HCT116 (cell line): ENCODE measurements around the gene C4orf50. TPM values are rescaled to one million over a fixed set of nuclear protein-coding genes. Genes with fewer than 3 reads are reported as not detected.

Experiments
- ATAC-seq: fragments of 200-7000 bp; cut with Tn5 transposase; 2 replicates; pipeline ENCODE4 v1.9.1; 2020; ENCODE audit warnings: mild to moderate bottlenecking, moderate library complexity
- BruUV-seq: library from RNA; stranded (reverse); fragments of 400-500 nt; replicated peaks from 2 replicates; lab custom pipeline; 2021; lab: Mats Ljungman, UMichigan
- CTCF ChIA-PET: fragments of 300-600 bp; sonication (Branson Sonifier 250); formaldehyde crosslinking; loops from one replicate; lab custom pipeline; 2021; ENCODE audit warnings: antibody characterized with exemption; lab: Charles Lee
- POLR2A ChIA-PET: fragments of 300-600, 350-600 bp; sonication (Branson Sonifier 250); formaldehyde crosslinking; loops from one replicate; lab custom pipeline; 2021; ENCODE audit warnings: antibody characterized with exemption; lab: Charles Lee
- RAD21 ChIA-PET, 2 experiments: fragments of 300-600 bp; sonication (Branson Sonifier 250); formaldehyde crosslinking; loops; one replicate each; lab custom pipeline; 2023; ENCODE audit warnings: low total read pairs in 2 of 2; ENCODE audit not compliant: uncharacterized antibody in 2 of 2, unreplicated experiment in 2 of 2, low non-redundant PET in 1 of 2; lab: Charles Lee
- DNase-seq: peaks from one replicate; pipeline ENCODE4 v3.0.0-alpha.2; 2010; ENCODE audit warnings: low read depth, low spot score
- H2AFZ ChIP-seq: fragments of 200-600 bp; shearing (Covaris generic), sonication (generic); 2 replicates; pipeline ENCODE4 v1.6.1; 2017; ENCODE audit warnings: low read depth, mixed run types, mixed read lengths, antibody characterized with exemption, low read length; ENCODE audit not compliant: poor library complexity, severe bottlenecking
- H3K27ac ChIP-seq: 2 replicates; pipeline ENCODE4 v1.5.1; 2012; ENCODE audit warnings: low read depth, low read length
- H3K27me3 ChIP-seq: fragments of 200-600 bp; sonication (generic); 2 replicates; pipeline ENCODE4 v1.6.1; 2016; ENCODE audit warnings: mixed run types, low read length, mixed read lengths; ENCODE audit not compliant: insufficient read depth
- H3K36me3 ChIP-seq, 2 experiments: fragments of 200-500 bp in 1 of 2; fragments of 200-600 bp in 1 of 2; sonication (Bioruptor generic) in 1 of 2; sonication (generic) in 1 of 2; 2 replicates each; pipeline versions ENCODE4 v1.5.1 to v1.6.1; 2014 to 2016; ENCODE audit warnings: low read length in 2 of 2, inconsistent platforms in 1 of 2, mixed read lengths in 1 of 2, mixed run types in 1 of 2; ENCODE audit not compliant: insufficient read depth in 2 of 2, control insufficient read depth in 1 of 2
- H3K4me1 ChIP-seq, 2 experiments: fragments of 200-600 bp in 1 of 2; sonication (generic) in 1 of 2; 2 replicates each; pipeline versions ENCODE4 v1.5.1 to v1.6.1; 2012 to 2017; ENCODE audit warnings: low read length in 2 of 2, inconsistent platforms in 1 of 2, mild to moderate bottlenecking in 1 of 2, mixed read lengths in 1 of 2, mixed run types in 1 of 2, moderate library complexity in 1 of 2; ENCODE audit not compliant: insufficient read depth in 2 of 2, control insufficient read depth in 1 of 2
- H3K4me2 ChIP-seq: fragments of 200-600 bp; sonication (generic); 2 replicates; pipeline ENCODE4 v1.6.1; 2017; ENCODE audit warnings: mixed run types, low read length, mixed read lengths
- H3K4me3 ChIP-seq, 2 experiments: fragments of 200-600 bp in 1 of 2; sonication (generic) in 1 of 2; replicated peaks in 1 of 2; 2 replicates each; pipeline ENCODE4 v1.5.1; 2011 to 2016; ENCODE audit warnings: low read length in 2 of 2, control low read depth in 1 of 2, low read depth in 1 of 2, mild to moderate bottlenecking in 1 of 2, mixed read lengths in 1 of 2, mixed run types in 1 of 2
- H3K79me2 ChIP-seq: fragments of 200-600 bp; sonication (generic); 2 replicates; pipeline ENCODE4 v1.6.1; 2017; ENCODE audit warnings: mild to moderate bottlenecking, mixed run types, low read length, moderate library complexity, mixed read lengths; ENCODE audit not compliant: insufficient read depth
- H3K9ac ChIP-seq: fragments of 200-600 bp; sonication (generic); 2 replicates; pipeline ENCODE4 v1.6.1; 2016; ENCODE audit warnings: low read length, mixed read lengths
- H3K9me2 ChIP-seq: fragments of 200-600 bp; sonication (generic), shearing (Covaris generic); 2 replicates; pipeline ENCODE4 v1.6.1; 2017; ENCODE audit warnings: mixed run types, mild to moderate bottlenecking, moderate library complexity; ENCODE audit not compliant: insufficient read depth
- H3K9me3 ChIP-seq, 2 experiments: fragments of 200-500 bp in 1 of 2; fragments of 200-600 bp in 1 of 2; sonication (Bioruptor generic) in 1 of 2; sonication (generic) in 1 of 2; 2 replicates each; pipeline ENCODE4 v1.6.1; 2014 to 2017; ENCODE audit warnings: low read length in 2 of 2, mixed read lengths in 2 of 2, inconsistent platforms in 1 of 2, low read depth in 1 of 2, mild to moderate bottlenecking in 1 of 2, mixed run types in 1 of 2, moderate library complexity in 1 of 2; ENCODE audit not compliant: control insufficient read depth in 1 of 2, insufficient read depth in 1 of 2
- H4K20me1 ChIP-seq: fragments of 200-600 bp; sonication (generic), shearing (Covaris generic); 2 replicates; pipeline ENCODE4 v1.6.1; 2017; ENCODE audit warnings: mixed run types, mild to moderate bottlenecking, moderate library complexity; ENCODE audit not compliant: insufficient read depth
- ATF3 ChIP-seq: IDR thresholded peaks from 2 replicates; pipeline ENCODE4 v1.6.1; 2012
- CBX3 ChIP-seq: IDR thresholded peaks from 2 replicates; pipeline ENCODE4 v1.6.1; 2012; ENCODE audit warnings: low read depth
- CTCF ChIP-seq, 3 experiments: fragments of 200-600 bp in 1 of 3; sonication (generic) in 1 of 3; IDR thresholded peaks in 2 of 3; conservative IDR thresholded peaks in 1 of 3; 2 replicates each; pipeline ENCODE4 v1.5.1; 2012 to 2017; ENCODE audit warnings: low read depth in 2 of 3, low read length in 2 of 3, antibody characterized with exemption in 1 of 3, borderline replicate concordance in 1 of 3, control low read depth in 1 of 3, mild to moderate bottlenecking in 1 of 3, mixed read lengths in 1 of 3, mixed run types in 1 of 3, moderate library complexity in 1 of 3; ENCODE audit not compliant: insufficient read depth in 1 of 3
- EGR1 ChIP-seq: IDR thresholded peaks from 2 replicates; pipeline ENCODE4 v1.6.1; 2012; ENCODE audit warnings: low read depth
- EZH2 ChIP-seq: fragments of 200-600 bp; sonication (generic); IDR thresholded peaks from 2 replicates; pipeline ENCODE4 v1.6.1; 2017; ENCODE audit warnings: antibody characterized with exemption, mixed run types
- EZH2phosphoT487 ChIP-seq: fragments of 200-600 bp; IDR thresholded peaks from 2 replicates; pipeline ENCODE4 v1.6.1; 2018; ENCODE audit warnings: antibody characterized with exemption, borderline replicate concordance
- FOSL1 ChIP-seq: IDR thresholded peaks from 2 replicates; pipeline ENCODE4 v1.6.1; 2012; ENCODE audit warnings: low read depth
- JUND ChIP-seq: IDR thresholded peaks from 2 replicates; pipeline ENCODE4 v1.6.1; 2012
- POLR2AphosphoS5 ChIP-seq: IDR thresholded peaks from 2 replicates; pipeline ENCODE4 v1.6.1; 2011; ENCODE audit warnings: mild to moderate bottlenecking, low read depth, low read length, moderate library complexity
- RAD21 ChIP-seq: IDR thresholded peaks from 2 replicates; pipeline ENCODE4 v1.6.1; 2012; ENCODE audit warnings: low read depth, mild to moderate bottlenecking
- REST ChIP-seq: IDR thresholded peaks from 2 replicates; pipeline ENCODE4 v1.6.1; 2012; ENCODE audit warnings: low read depth
- SP1 ChIP-seq: IDR thresholded peaks from 2 replicates; pipeline ENCODE4 v1.6.1; 2012; ENCODE audit warnings: low read depth
- TCF7L2 ChIP-seq: IDR thresholded peaks from 2 replicates; pipeline ENCODE4 v1.7.0; 2011; ENCODE audit warnings: borderline replicate concordance, inconsistent platforms; ENCODE audit not compliant: insufficient read depth, insufficient read length; ENCODE audit errors: extremely low read depth
- YY1 ChIP-seq: IDR thresholded peaks from 2 replicates; pipeline ENCODE4 v1.6.1; 2011; ENCODE audit warnings: low read length, low read depth, moderate library complexity, mild to moderate bottlenecking; ENCODE audit not compliant: insufficient replicate concordance; ENCODE audit errors: extremely low read depth
- ZBTB33 ChIP-seq: IDR thresholded peaks from 2 replicates; pipeline ENCODE4 v1.6.1; 2011; ENCODE audit warnings: mild to moderate bottlenecking, low read length, moderate library complexity; ENCODE audit not compliant: insufficient replicate concordance; ENCODE audit errors: extremely low read depth
- ZFX ChIP-seq: fragments of 450-650 bp; IDR thresholded peaks from 2 replicates; pipeline ENCODE4 v1.6.1; 2017
- ZNF274 ChIP-seq: fragments of 200-500 bp; sonication (Bioruptor generic); IDR thresholded peaks from 2 replicates; pipeline ENCODE4 v1.6.1; 2014; ENCODE audit warnings: mild to moderate bottlenecking, low read depth, low read length, inconsistent platforms
- intact Hi-C: fragments of 100-400 bp; cut with micrococcal nuclease; formaldehyde crosslinking; loops from 2 replicates; pipeline ENCODE4 v1.10.0; 2022
- total RNA-seq: library from RNA; stranded (reverse); gene quantifications from one replicate; pipeline ENCODE4 v1.2.1, GENCODE V29; 2021; ENCODE audit not compliant: unreplicated experiment

Gene C4orf50
- total RNA-seq, 1 experiment from 2014 or later, result not detected

GRCh38 chr4:5899396-5899795, 118.8 kb downstream of the C4orf50 start:
- Histone ChIP-seq H3K4me3 (no peak overlapping the region), H3K79me2 (no peaks in the 10 kb centered on the region), H3K9me3 (no peaks in the 10 kb centered on the region), H3K4me1 (no peaks in the 10 kb centered on the region), H3K27me3 (peaks cover 75% of the 10 kb centered on the region), H3K9ac (no peak overlapping the region), H4K20me1 (no peaks in the 10 kb centered on the region), H3K4me2 (no peak overlapping the region), H3K9me2 (no peaks in the 10 kb centered on the region), H2AFZ (no peak overlapping the region), H3K27ac (no peak overlapping the region), H3K36me3 (no peaks in the 10 kb centered on the region)
- DNase-seq (no peak), ATAC-seq (no peak)
- ChIA-PET RAD21 (no interaction called here), CTCF (interaction anchor here (0.7 kb wide), 1 partner anchor 78 kb away, joined by 3 read pairs; no protein-coding TSS in a partner anchor), POLR2A (no interaction called here)
- no peak for TF ChIP-seq ATF3
- no peak for TF ChIP-seq ZFX
- TF ChIP-seq FOSL1, result no peak
- no peak for TF ChIP-seq TCF7L2
- no peak for TF ChIP-seq ZBTB33
- no peak for TF ChIP-seq SP1
- TF ChIP-seq CTCF (IDR thresholded peaks at IDR 0.05 in 2 of 3, conservative IDR thresholded peaks at IDR 0.05 in 1 of 3; ENCODE audit: borderline replicate concordance in 1 of 3, insufficient read depth in 1 of 3, low read depth in 2 of 3, low read length in 2 of 3), result no peak
- no peak for TF ChIP-seq ZNF274
- TF ChIP-seq POLR2AphosphoS5, result no peak
- TF ChIP-seq REST, result no peak
- no peak for TF ChIP-seq YY1
- TF ChIP-seq EZH2, result no peak
- TF ChIP-seq RAD21, result no peak
- TF ChIP-seq EZH2phosphoT487, result no peak
- no peak for TF ChIP-seq EGR1
- TF ChIP-seq JUND, result no peak
- TF ChIP-seq CBX3, result no peak
- no TSS peak for BruUV-seq
- intact Hi-C loops, result no loop called here
